Thyroid gland (tissue), 4 donors: ENCODE measurements around the gene IL20RB.

Source experiments
- POLR2A ChIP-seq, 2 donors: fragments of 450-650 bp; IDR thresholded peaks; one replicate each; pipeline ENCODE4 v1.6.1; 2017; ENCODE audit warnings: antibody characterized with exemption in 2 of 2, mild to moderate bottlenecking in 2 of 2, moderate library complexity in 1 of 2
- TF ChIP-seq, protein P1 (sequence below), 6 experiments: fragments of 200-600 bp in 3 of 6; fragments of 450-650 bp in 3 of 6; sonication (generic) in 3 of 6; IDR thresholded peaks; one replicate each; pipeline ENCODE4 v1.5.1; 2016 to 2019; ENCODE audit warnings: antibody characterized with exemption in 6 of 6, mild to moderate bottlenecking in 2 of 6, inconsistent platforms in 1 of 6, moderate library complexity in 1 of 6

GRCh38 chr3:136932523-136932922 is 25.3 kb upstream of the IL20RB start:
- TF ChIP-seq POLR2A (IDR thresholded peaks at IDR 0.05) = no peak
- TF ChIP-seq, protein P1, sequence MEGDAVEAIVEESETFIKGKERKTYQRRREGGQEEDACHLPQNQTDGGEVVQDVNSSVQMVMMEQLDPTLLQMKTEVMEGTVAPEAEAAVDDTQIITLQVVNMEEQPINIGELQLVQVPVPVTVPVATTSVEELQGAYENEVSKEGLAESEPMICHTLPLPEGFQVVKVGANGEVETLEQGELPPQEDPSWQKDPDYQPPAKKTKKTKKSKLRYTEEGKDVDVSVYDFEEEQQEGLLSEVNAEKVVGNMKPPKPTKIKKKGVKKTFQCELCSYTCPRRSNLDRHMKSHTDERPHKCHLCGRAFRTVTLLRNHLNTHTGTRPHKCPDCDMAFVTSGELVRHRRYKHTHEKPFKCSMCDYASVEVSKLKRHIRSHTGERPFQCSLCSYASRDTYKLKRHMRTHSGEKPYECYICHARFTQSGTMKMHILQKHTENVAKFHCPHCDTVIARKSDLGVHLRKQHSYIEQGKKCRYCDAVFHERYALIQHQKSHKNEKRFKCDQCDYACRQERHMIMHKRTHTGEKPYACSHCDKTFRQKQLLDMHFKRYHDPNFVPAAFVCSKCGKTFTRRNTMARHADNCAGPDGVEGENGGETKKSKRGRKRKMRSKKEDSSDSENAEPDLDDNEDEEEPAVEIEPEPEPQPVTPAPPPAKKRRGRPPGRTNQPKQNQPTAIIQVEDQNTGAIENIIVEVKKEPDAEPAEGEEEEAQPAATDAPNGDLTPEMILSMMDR (IDR thresholded peaks at IDR 0.05) = no peak
